PC-9 (cell line): ENCODE results near the gene HLA-B.

Experiments used
- EZH2 ChIP-seq: fragments of 200-600 bp; sonication (generic); IDR thresholded peaks from 2 replicates; pipeline ENCODE4 v1.8.0; 2017; ENCODE audit warnings: antibody characterized with exemption, low read depth
- TF ChIP-seq, protein P1 (sequence below): fragments of 200-600 bp; sonication (generic); conservative IDR thresholded peaks from 2 replicates; pipeline ENCODE4 v1.6.1; 2017; ENCODE audit warnings: mixed run types, antibody characterized with exemption, mild to moderate bottlenecking, moderate library complexity

DNA sequence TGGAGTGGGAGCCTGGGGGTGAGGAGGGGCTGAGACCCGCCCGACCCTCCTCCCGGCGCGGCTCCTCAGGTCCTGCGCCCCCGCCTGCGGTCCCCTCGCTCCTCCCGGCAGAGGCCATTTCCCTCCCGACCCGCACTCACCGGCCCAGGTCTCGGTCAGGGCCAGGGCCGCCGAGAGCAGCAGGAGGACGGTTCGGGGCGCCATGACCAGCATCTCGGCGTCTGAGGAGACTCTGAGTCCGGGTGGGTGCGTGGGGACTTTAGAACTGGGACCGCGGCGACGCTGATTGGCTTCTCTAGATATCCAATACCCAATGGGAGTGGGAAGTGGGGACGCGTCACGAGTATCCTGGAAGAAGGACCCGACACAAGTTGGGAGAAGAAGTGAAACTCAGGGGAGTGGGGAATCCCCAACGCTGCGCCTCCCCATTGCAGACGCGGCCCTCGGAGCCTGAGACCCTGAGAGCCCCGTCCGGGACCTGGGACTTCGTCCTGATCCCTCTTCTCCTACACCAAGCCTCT, at the start of gene HLA-B:
- no peak for TF ChIP-seq EZH2
- TF ChIP-seq, protein P1, sequence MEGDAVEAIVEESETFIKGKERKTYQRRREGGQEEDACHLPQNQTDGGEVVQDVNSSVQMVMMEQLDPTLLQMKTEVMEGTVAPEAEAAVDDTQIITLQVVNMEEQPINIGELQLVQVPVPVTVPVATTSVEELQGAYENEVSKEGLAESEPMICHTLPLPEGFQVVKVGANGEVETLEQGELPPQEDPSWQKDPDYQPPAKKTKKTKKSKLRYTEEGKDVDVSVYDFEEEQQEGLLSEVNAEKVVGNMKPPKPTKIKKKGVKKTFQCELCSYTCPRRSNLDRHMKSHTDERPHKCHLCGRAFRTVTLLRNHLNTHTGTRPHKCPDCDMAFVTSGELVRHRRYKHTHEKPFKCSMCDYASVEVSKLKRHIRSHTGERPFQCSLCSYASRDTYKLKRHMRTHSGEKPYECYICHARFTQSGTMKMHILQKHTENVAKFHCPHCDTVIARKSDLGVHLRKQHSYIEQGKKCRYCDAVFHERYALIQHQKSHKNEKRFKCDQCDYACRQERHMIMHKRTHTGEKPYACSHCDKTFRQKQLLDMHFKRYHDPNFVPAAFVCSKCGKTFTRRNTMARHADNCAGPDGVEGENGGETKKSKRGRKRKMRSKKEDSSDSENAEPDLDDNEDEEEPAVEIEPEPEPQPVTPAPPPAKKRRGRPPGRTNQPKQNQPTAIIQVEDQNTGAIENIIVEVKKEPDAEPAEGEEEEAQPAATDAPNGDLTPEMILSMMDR, result no peak
